Keratinocyte (primary cell): ENCODE results near the gene ITGB2. TPM values are rescaled to one million over a fixed set of nuclear protein-coding genes. Genes with fewer than 3 reads are reported as not detected.

Experiments
- DNase-seq: peaks from one replicate; pipeline ENCODE4 v3.0.0-alpha.2; 2011; ENCODE audit warnings: low read depth, missing footprints, low spot score
- FAIRE-seq: peaks from 2 replicates; lab custom pipeline; 2011; peaks lifted over from hg19 to GRCh38; lab: Jason Lieb, UNC
- H2AFZ ChIP-seq: 2 replicates; pipeline ENCODE4 v1.6.0; 2012; ENCODE audit warnings: low read length, control low read depth, inconsistent platforms; ENCODE audit not compliant: control insufficient read depth
- H3K27ac ChIP-seq: 2 replicates; pipeline ENCODE4 v1.5.1; 2011; ENCODE audit warnings: low read length; ENCODE audit not compliant: control insufficient read depth, insufficient read depth
- H3K27me3 ChIP-seq: 3 replicates; pipeline ENCODE4 v1.6.0; 2011; ENCODE audit warnings: low read length; ENCODE audit not compliant: control insufficient read depth, insufficient read depth; ENCODE audit errors: extremely low read depth
- H3K36me3 ChIP-seq, 2 experiments: 2 replicates in 1 of 2; 3 replicates in 1 of 2; pipeline ENCODE4 v1.5.1; 2011; ENCODE audit warnings: low read length in 2 of 2, mild to moderate bottlenecking in 1 of 2; ENCODE audit not compliant: control insufficient read depth in 2 of 2, insufficient read depth in 2 of 2; ENCODE audit errors: extremely low read depth in 1 of 2
- H3K4me1 ChIP-seq: 3 replicates; pipeline ENCODE4 v1.5.1; 2011; ENCODE audit warnings: low read length; ENCODE audit not compliant: control insufficient read depth, insufficient read depth; ENCODE audit errors: extremely low read depth
- H3K4me2 ChIP-seq: 3 replicates; pipeline ENCODE4 v1.6.0; 2011; ENCODE audit warnings: low read depth, low read length; ENCODE audit not compliant: control insufficient read depth, insufficient read depth; ENCODE audit errors: extremely low read depth
- H3K4me3 ChIP-seq, 3 experiments: fragments of 200-600 bp in 1 of 3; sonication (generic) in 1 of 3; 2 replicates in 2 of 3; 3 replicates in 1 of 3; pipeline ENCODE4 v1.5.1; 2011 to 2016; ENCODE audit warnings: low read length in 3 of 3, mild to moderate bottlenecking in 3 of 3, control low read depth in 2 of 3, inconsistent platforms in 1 of 3, low read depth in 1 of 3, mixed read lengths in 1 of 3, mixed run types in 1 of 3, moderate library complexity in 1 of 3; ENCODE audit not compliant: control insufficient read depth in 2 of 3, insufficient read depth in 2 of 3; ENCODE audit errors: extremely low read depth in 1 of 3
- H3K79me2 ChIP-seq: 2 replicates; pipeline ENCODE4 v1.6.0; 2012; ENCODE audit warnings: low read length; ENCODE audit not compliant: control insufficient read depth, insufficient read depth
- H3K9ac ChIP-seq: 3 replicates; pipeline ENCODE4 v1.6.0; 2011; ENCODE audit warnings: low read length; ENCODE audit not compliant: control insufficient read depth, insufficient read depth; ENCODE audit errors: extremely low read depth
- H3K9me1 ChIP-seq: 3 replicates; pipeline ENCODE4 v1.6.0; 2011; ENCODE audit warnings: low read length; ENCODE audit not compliant: control insufficient read depth, insufficient read depth; ENCODE audit errors: extremely low read depth
- H3K9me3 ChIP-seq: 2 replicates; pipeline ENCODE4 v1.5.1; 2012; ENCODE audit warnings: low read depth, low read length; ENCODE audit not compliant: control insufficient read depth
- H4K20me1 ChIP-seq: 3 replicates; pipeline ENCODE4 v1.6.0; 2011; ENCODE audit warnings: low read length; ENCODE audit not compliant: control insufficient read depth, insufficient read depth; ENCODE audit errors: extremely low read depth
- EZH2 ChIP-seq: IDR thresholded peaks from one replicate; pipeline ENCODE4 v1.6.1; 2012; ENCODE audit warnings: inconsistent platforms, mild to moderate bottlenecking, low read length, moderate library complexity
- dilution Hi-C: fragments of 300-500 bp; cut with MboI; formaldehyde crosslinking; loops from one replicate; pipeline ENCODE4 v1.7.0; 2020; ENCODE audit warnings: low sequenced_read_pairs; ENCODE audit not compliant: extremely low pct_ligation_motif_present
- polyA plus RNA-seq, 5 experiments: library from polyadenylated mRNA; depleted of rRNA in 3 of 5; stranded (reverse) in 3 of 5; stranded (forward) in 1 of 5; unstranded in 1 of 5; fragments of >200 nt; gene quantifications; 1 replicate in 1 of 5; 2 replicates in 3 of 5; 3 replicates in 1 of 5; pipeline versions ENCODE4 v1.2.1 to v1.2.3, GENCODE V29; 2011 to 2012; ENCODE audit warnings: missing spikeins in 2 of 5, low read depth in 1 of 5, low replicate concordance in 1 of 5
- TF ChIP-seq, protein P1 (sequence below), 3 experiments: IDR thresholded peaks in 1 of 3; conservative IDR thresholded peaks in 1 of 3; optimal IDR thresholded peaks in 1 of 3; 2 replicates in 2 of 3; 3 replicates in 1 of 3; pipeline versions ENCODE3 to v1.5.1; 2011; ENCODE audit warnings: low read length in 3 of 3, mild to moderate bottlenecking in 3 of 3, moderate library complexity in 2 of 3, control low read depth in 1 of 3, inconsistent platforms in 1 of 3; ENCODE audit not compliant: insufficient read depth in 2 of 3; ENCODE audit errors: extremely low read depth in 1 of 3

ITGB2 gene
- polyA plus RNA-seq, 1 donor (not counting 4 experiments of a cell fraction or from before 2014, with no cell fraction given) = 0.55 TPM

DNA sequence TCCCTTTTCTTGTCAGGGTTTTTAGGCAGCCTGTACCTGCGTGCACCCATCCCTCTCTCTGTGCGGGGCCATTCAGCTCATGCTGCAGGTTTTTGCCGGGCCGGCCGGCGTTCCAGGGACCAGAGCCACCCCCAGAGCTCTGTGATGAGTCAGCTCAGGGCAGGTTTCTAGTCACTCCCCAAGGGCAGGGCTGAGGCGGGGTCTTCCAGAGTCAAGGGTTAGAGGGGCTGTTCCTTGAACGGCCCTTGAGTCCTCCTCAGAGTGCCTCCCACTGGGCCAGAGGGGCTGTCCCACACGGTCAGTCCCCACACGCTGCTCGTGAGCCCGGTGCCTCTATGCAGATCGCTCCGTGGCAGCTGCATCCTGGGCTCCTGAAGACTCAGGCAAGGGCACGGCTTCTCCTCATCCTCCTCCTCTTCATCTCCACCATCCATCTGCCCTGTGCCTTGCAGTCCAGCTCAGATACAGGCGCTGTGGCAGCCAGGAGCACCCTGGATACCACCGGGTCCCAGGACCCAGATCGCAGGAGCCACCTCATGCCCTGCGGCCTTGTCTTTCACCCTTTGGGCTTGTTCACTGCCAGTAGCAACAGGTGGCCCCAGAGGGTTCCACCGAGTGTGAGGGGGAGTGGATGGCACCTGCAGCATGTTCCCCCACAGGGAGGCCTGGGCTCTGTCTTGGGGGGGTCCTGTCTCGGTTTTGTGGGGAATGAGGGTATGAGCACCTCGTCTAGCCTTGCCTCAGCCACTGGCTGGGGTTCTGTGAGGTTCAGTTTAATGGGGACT lies 36.5 kb upstream of the ITGB2 start:
- dilution Hi-C loops = no loop called here
- peaks cover 5% of the 10 kb centered on the region for H4K20me1 ChIP-seq
- H3K27me3 ChIP-seq = no peaks in the 10 kb centered on the region
- no peak for DNase-seq
- H3K27ac ChIP-seq = no peak overlapping the region
- no peak overlapping the region for H3K4me3 ChIP-seq
- FAIRE-seq = no peak
- TF ChIP-seq EZH2 = no peak
- TF ChIP-seq, protein P1, sequence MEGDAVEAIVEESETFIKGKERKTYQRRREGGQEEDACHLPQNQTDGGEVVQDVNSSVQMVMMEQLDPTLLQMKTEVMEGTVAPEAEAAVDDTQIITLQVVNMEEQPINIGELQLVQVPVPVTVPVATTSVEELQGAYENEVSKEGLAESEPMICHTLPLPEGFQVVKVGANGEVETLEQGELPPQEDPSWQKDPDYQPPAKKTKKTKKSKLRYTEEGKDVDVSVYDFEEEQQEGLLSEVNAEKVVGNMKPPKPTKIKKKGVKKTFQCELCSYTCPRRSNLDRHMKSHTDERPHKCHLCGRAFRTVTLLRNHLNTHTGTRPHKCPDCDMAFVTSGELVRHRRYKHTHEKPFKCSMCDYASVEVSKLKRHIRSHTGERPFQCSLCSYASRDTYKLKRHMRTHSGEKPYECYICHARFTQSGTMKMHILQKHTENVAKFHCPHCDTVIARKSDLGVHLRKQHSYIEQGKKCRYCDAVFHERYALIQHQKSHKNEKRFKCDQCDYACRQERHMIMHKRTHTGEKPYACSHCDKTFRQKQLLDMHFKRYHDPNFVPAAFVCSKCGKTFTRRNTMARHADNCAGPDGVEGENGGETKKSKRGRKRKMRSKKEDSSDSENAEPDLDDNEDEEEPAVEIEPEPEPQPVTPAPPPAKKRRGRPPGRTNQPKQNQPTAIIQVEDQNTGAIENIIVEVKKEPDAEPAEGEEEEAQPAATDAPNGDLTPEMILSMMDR (optimal IDR thresholded peaks at IDR 0.05 in 1 of 3, IDR thresholded peaks at IDR 0.05 in 1 of 3, conservative IDR thresholded peaks at IDR 0.05 in 1 of 3; ENCODE audit: extremely low read depth in 1 of 3, insufficient read depth in 2 of 3, low read length in 3 of 3) = no peak
- H3K9me1 ChIP-seq = no peaks in the 10 kb centered on the region
- H3K36me3 ChIP-seq = peaks cover 27 to 32% of the 10 kb centered on the region in 2 experiments
- H3K4me1 ChIP-seq = peaks cover under 1% of the 10 kb centered on the region
- H2AFZ ChIP-seq = no peak overlapping the region
- peaks cover 54% of the 10 kb centered on the region for H3K79me2 ChIP-seq
- H3K4me2 ChIP-seq = no peak overlapping the region
- H3K9me3 ChIP-seq = no peaks in the 10 kb centered on the region
- no peak overlapping the region for H3K9ac ChIP-seq

DNA sequence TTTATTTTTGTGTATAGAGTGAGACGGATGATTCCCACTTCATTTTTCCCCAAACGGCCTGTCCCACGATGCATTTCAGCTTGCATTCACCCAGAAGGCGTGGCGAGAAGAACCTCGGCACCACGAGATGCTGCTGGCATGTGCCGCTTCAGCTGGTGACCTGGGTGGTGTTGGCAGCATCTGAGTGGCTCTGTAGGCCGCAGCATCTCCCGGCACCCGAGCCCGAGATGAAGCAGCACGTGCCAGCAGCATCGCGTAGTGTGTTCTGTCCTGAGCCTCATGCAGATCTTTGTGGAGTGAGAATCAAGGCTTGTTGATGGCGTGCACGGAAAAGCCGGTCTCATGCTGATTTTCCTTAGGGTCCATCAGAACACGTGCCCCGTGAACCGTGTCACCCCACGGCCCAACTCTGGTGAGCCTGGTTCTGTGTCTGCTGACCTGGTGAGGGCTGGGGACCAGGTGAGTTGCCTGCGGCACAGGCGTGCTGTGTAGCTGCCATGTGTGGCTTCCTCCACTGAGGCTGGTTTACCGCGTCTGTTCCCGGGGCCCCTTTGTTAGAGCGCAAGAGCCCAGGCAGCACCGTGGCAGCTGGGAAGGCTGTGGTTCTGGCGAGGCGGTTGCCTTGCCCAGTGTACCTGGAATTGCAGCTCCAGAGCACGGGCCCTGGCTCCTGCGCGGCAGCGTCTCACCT lies 35.8 kb upstream of the ITGB2 start:
- FAIRE-seq (no peak), DNase-seq (no peak)
- H3K36me3 ChIP-seq = peaks cover 27 to 31% of the 10 kb centered on the region in 2 experiments
- no peak overlapping the region for H3K27ac ChIP-seq
- H3K27me3 ChIP-seq = no peaks in the 10 kb centered on the region
- H3K9me1 ChIP-seq = no peaks in the 10 kb centered on the region
- no peak overlapping the region for H3K4me2 ChIP-seq
- H4K20me1 ChIP-seq = peaks cover 5% of the 10 kb centered on the region
- H3K4me1 ChIP-seq = no peaks in the 10 kb centered on the region
- no peaks in the 10 kb centered on the region for H3K9me3 ChIP-seq
- dilution Hi-C loops = no loop called here
- TF ChIP-seq EZH2 = no peak
- TF ChIP-seq, protein P1 (optimal IDR thresholded peaks at IDR 0.05 in 1 of 3, IDR thresholded peaks at IDR 0.05 in 1 of 3, conservative IDR thresholded peaks at IDR 0.05 in 1 of 3; ENCODE audit: extremely low read depth in 1 of 3, insufficient read depth in 2 of 3, low read length in 3 of 3) = no peak
- peaks cover 59% of the 10 kb centered on the region for H3K79me2 ChIP-seq
- H3K4me3 ChIP-seq = no peak overlapping the region
- H3K9ac ChIP-seq = no peak overlapping the region
- no peak overlapping the region for H2AFZ ChIP-seq
